Measurements from ENCODE around the gene PTX4. TPM values are rescaled to one million over a fixed set of nuclear protein-coding genes. Genes with fewer than 3 reads are reported as not detected.

PTX4 gene
- total RNA-seq, 6 experiments from 2014 or later = 0.14 to 0.24 (median 0.18) TPM; not detected in 2

DNA sequence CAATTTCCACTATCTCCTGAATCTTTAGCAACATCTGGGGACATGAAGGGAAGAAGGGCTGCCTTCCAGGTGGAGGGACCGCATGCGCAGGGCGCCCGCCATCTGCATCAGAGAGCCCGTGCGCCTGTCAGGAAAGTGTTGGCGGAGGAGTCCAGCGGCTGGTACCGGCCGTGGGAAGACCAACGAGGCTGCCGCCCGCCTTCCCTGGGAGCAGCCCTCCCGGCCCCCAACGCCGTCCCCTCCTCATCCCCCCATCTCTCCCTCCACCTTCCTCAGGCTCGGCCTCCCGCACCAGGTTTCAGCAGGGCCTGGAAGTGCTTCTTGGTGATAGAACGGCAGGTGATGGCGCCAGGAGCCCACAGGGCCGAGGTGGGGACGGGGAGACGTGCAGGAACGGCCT lies 22.7 kb downstream of the PTX4 start:
- H3K9me3 Mint-ChIP-seq = no peaks in the 10 kb centered on the region
- no peak overlapping the region for H3K4me3 Mint-ChIP-seq
- H3K36me3 Mint-ChIP-seq (ENCODE audit: low read depth) = no peaks in the 10 kb centered on the region
- TF ChIP-seq, protein P1, sequence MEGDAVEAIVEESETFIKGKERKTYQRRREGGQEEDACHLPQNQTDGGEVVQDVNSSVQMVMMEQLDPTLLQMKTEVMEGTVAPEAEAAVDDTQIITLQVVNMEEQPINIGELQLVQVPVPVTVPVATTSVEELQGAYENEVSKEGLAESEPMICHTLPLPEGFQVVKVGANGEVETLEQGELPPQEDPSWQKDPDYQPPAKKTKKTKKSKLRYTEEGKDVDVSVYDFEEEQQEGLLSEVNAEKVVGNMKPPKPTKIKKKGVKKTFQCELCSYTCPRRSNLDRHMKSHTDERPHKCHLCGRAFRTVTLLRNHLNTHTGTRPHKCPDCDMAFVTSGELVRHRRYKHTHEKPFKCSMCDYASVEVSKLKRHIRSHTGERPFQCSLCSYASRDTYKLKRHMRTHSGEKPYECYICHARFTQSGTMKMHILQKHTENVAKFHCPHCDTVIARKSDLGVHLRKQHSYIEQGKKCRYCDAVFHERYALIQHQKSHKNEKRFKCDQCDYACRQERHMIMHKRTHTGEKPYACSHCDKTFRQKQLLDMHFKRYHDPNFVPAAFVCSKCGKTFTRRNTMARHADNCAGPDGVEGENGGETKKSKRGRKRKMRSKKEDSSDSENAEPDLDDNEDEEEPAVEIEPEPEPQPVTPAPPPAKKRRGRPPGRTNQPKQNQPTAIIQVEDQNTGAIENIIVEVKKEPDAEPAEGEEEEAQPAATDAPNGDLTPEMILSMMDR (IDR thresholded peaks at IDR 0.05) = no peak
- no peak for DNase-seq
- no peaks in the 10 kb centered on the region for H3K27me3 Mint-ChIP-seq (ENCODE audit: insufficient read depth)
- peaks cover 11% of the 10 kb centered on the region for H3K4me1 Mint-ChIP-seq (ENCODE audit: low read depth)
- no peak overlapping the region for H3K27ac Mint-ChIP-seq

DNA sequence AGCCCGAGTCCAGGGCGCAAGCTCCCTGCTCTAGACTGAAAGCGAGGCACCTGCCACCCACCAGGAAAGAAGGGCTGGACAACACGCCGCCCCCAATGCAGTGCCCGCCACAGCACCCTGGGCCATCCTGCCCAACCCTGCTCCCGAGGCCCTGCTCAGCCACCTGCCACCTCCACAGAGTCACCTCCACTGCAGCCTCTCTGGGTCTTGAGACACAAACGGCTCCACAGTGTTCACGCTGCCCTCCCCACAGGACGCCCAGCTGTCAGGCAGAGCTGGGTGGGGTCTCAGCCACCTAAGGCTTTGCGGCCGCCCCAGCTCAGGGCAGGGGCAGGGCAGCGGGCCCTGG lies 23.2 kb downstream of the PTX4 start:
- H3K36me3 Mint-ChIP-seq (ENCODE audit: low read depth) = no peaks in the 10 kb centered on the region
- no peaks in the 10 kb centered on the region for H3K27me3 Mint-ChIP-seq (ENCODE audit: insufficient read depth)
- H3K4me1 Mint-ChIP-seq (ENCODE audit: low read depth) = peaks cover 6% of the 10 kb centered on the region
- TF ChIP-seq, protein P1 (IDR thresholded peaks at IDR 0.05) = no peak
- H3K27ac Mint-ChIP-seq = no peak overlapping the region
- H3K4me3 Mint-ChIP-seq = no peak overlapping the region
- no peak for DNase-seq
- no peaks in the 10 kb centered on the region for H3K9me3 Mint-ChIP-seq

DNA sequence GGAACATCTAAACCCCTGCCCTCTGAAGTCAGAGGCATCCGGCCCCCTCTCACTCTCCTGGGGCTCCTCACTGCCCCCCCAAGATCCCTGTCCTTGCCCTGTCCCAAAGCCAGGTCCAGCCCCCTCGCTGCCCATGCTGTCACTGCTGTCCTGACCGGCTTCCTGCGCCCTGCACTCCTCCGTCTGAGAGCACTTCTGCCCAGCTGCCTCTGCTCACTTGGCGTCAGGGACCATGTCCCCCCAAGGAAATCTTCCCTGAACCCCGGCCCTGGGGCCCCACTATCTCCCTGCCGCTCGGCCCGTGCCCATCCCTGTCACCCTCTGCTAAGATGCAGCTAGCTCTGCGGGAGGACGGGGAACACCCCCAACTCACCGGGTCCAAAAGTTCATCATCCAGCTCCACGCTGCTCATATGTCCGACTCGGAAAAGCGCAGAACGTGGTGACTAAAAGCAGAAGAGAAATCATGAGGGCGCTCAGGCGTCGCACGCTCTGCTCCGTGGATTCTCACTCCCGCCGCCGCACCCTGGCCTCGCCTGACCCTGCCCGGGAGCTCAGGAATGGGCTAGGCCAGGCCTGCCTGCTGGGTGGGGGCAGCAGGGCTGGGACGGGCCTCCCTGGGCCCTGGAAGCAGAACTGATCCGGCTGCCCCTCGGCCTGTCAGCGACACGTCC lies 23.7 kb downstream of the PTX4 start:
- Mint-ChIP-seq H3K4me1 (ENCODE audit: low read depth) (peaks cover under 1% of the 10 kb centered on the region; the same call in 1 of the 2 replicates), H3K27ac (no peak overlapping the region), H3K4me3 (no peak overlapping the region), H3K9me3 (no peaks in the 10 kb centered on the region), H3K27me3 (ENCODE audit: insufficient read depth) (no peaks in the 10 kb centered on the region), H3K36me3 (ENCODE audit: low read depth) (no peaks in the 10 kb centered on the region)
- DNase-seq = no peak
- TF ChIP-seq, protein P1 (IDR thresholded peaks at IDR 0.05) = no peak

DNA sequence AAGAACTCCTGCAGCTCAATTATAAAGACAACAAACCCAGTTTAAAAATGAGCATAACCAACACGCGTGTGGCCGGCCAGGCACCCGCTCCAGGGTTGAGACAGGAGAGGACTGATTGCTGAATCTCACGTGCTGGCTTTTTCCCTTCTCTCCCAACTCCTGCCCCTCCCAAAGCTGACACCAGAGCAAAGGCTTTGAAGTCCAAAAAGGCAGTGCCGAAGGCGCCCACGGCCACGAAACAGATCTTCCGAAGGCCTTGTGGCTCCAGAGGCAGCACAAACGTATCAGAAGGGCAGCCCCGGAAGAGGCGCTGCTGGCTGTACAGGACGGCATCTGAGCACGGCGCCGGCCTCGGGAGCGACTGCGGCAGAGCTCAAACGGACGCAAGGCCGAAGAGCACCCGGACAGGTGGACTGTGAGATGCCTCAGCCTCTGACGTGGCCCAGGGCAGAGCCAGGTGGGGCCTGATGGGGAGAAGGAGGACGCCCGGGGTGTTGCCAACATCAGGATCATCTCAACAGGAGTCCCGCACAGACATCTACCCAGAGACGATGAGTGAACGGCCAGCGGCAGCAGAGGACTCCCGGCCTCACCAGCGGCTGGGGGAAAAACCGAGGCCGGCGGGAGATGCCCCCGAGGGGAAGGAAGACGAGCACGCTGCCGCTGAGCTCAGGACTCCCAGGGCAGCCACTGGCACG lies 24.4 kb downstream of the PTX4 start:
- TF ChIP-seq, protein P1 (IDR thresholded peaks at IDR 0.05) = no peak
- H3K9me3 Mint-ChIP-seq = no peaks in the 10 kb centered on the region
- no peaks in the 10 kb centered on the region for H3K27me3 Mint-ChIP-seq (ENCODE audit: insufficient read depth)
- no peak for DNase-seq
- no peaks in the 10 kb centered on the region for H3K4me1 Mint-ChIP-seq (ENCODE audit: low read depth)
- no peaks in the 10 kb centered on the region for H3K36me3 Mint-ChIP-seq (ENCODE audit: low read depth)
- H3K4me3 Mint-ChIP-seq = no peak overlapping the region
- no peak overlapping the region for H3K27ac Mint-ChIP-seq

DNA sequence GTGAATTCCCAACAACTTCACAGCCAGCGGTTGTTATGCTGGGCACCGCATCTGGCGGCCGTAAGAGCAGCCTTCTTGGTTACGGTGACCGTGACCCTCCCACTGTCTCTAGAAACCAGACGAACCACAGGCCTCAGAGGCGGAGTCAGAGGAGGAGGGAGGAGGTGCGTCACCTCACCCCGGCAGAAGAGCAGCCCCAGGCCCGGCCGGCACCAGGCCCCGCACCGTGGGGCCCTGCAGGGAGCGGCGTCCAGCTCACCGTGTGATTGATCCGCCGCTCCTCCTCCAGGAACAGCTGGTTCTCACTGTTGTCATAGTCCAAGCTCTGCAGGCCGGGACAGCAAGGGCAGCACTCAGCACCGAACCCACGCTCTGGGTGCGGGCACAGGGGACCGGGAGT lies 27.6 kb downstream of the PTX4 start:
- Mint-ChIP-seq H3K4me3 (no peak overlapping the region), H3K9me3 (no peaks in the 10 kb centered on the region), H3K36me3 (ENCODE audit: low read depth) (no peaks in the 10 kb centered on the region), H3K27me3 (ENCODE audit: insufficient read depth) (no peaks in the 10 kb centered on the region; the same call in 1 of the 2 replicates), H3K4me1 (ENCODE audit: low read depth) (no peaks in the 10 kb centered on the region), H3K27ac (no peak overlapping the region)
- DNase-seq = no peak
- TF ChIP-seq, protein P1 (IDR thresholded peaks at IDR 0.05) = no peak

Data from HFFc6 (cell line).